GM19238 (cell line): Measurements from ENCODE around the gene UGT1A4.
"Not testable (repeated sequence)": the region's sequence is repeated elsewhere in the genome, so short reads cannot be mapped to it uniquely, and the experiment has no call there.

Source experiments
- DNase-seq: peaks from one replicate; pipeline ENCODE4 v3.0.0; 2011; ENCODE audit warnings: low spot score; ENCODE audit not compliant: insufficient read length

Gene UGT1A4

GRCh38 chr2:233699424-233700027, 19.0 kb upstream of the UGT1A4 start:
- DNase-seq, result no peak

GRCh38 chr2:233700028-233700635, 18.4 kb upstream of the UGT1A4 start:
- DNase-seq, result no peak

- DNase-seq, result not testable (repeated sequence)
Observed at GRCh38 chr2:233700842-233701241, 17.7 kb upstream of the UGT1A4 start.

GRCh38 chr2:233702238-233702637, 16.3 kb upstream of the UGT1A4 start:
- no peak for DNase-seq

GRCh38 chr2:233705911-233706506, 12.5 kb upstream of the UGT1A4 start:
- DNase-seq, result no peak

- no peak for DNase-seq
Observed at GRCh38 chr2:233706720-233707119, 11.8 kb upstream of the UGT1A4 start.

GRCh38 chr2:233707940-233708644, 10.4 kb upstream of the UGT1A4 start:
- no peak for DNase-seq

GRCh38 chr2:233708942-233709341, 9.6 kb upstream of the UGT1A4 start:
- DNase-seq, result no peak

- DNase-seq, result peak; percentile 36
Observed at GRCh38 chr2:233711312-233712008, 7.1 kb upstream of the UGT1A4 start.

GRCh38 chr2:233712611-233713261, 5.8 kb upstream of the UGT1A4 start, which contains the start of gene UGT1A5:
TSS of gene UGT1A5 (plus strand) at chr2:233712907. CDS start at chr2:233712992, 85 bp downstream.
- no peak for DNase-seq

- no peak for DNase-seq
Observed at GRCh38 chr2:233713262-233713615, 5.3 kb upstream of the UGT1A4 start.

- DNase-seq, result no peak
Observed at GRCh38 chr2:233714121-233714520, 4.4 kb upstream of the UGT1A4 start.

- no peak for DNase-seq
Observed at GRCh38 chr2:233728723-233729301, 10.3 kb downstream of the UGT1A4 start, which contains the start of gene UGT1A3. TSS of gene UGT1A3 (plus strand) at chr2:233729042. CDS start at chr2:233729127, 85 bp downstream.

- not testable (repeated sequence) for DNase-seq
Observed at GRCh38 chr2:233736868-233737653, 18.5 kb downstream of the UGT1A4 start.

- no peak for DNase-seq
Observed at GRCh38 chr2:233740870-233741269, 22.3 kb downstream of the UGT1A4 start.

GRCh38 chr2:233743464-233744259, 25.1 kb downstream of the UGT1A4 start:
- DNase-seq, result no peak

- no peak for DNase-seq
Observed at GRCh38 chr2:233745073-233745755, 26.7 kb downstream of the UGT1A4 start.

GRCh38 chr2:233745838-233746237, 27.3 kb downstream of the UGT1A4 start:
- not testable (repeated sequence) for DNase-seq
